Left ventricle myocardium inferior (tissue), 1 donor: ENCODE measurements around the gene MORF4L1. TPM values are rescaled to one million over a fixed set of nuclear protein-coding genes. Genes with fewer than 3 reads are reported as not detected.
"Not testable (repeated sequence)": the region's sequence is repeated elsewhere in the genome, so short reads cannot be mapped to it uniquely, and the experiment has no call there.

ENCODE experiments used
- DNase-seq: peaks from one replicate; pipeline ENCODE4 v3.0.0-alpha.2; 2020
- H3K27ac ChIP-seq: fragments of 200-600 bp; replicated peaks from 2 replicates; pipeline ENCODE4 v1.8.0; 2021
- H3K27me3 ChIP-seq: fragments of 200-600 bp; 2 replicates; pipeline ENCODE4 v1.8.0; 2021; ENCODE audit warnings: low read depth
- H3K36me3 ChIP-seq: fragments of 200-600 bp; 2 replicates; pipeline ENCODE4 v1.8.0; 2021
- H3K4me1 ChIP-seq: fragments of 200-600 bp; 2 replicates; pipeline ENCODE4 v1.8.0; 2021
- H3K4me3 ChIP-seq: fragments of 200-600 bp; 2 replicates; pipeline ENCODE4 v1.8.0; 2021; ENCODE audit warnings: mild to moderate bottlenecking, moderate library complexity
- H3K9me3 ChIP-seq: fragments of 200-600 bp; replicated peaks from 2 replicates; pipeline ENCODE4 v1.8.0; 2021
- CTCF ChIP-seq: fragments of 200-600 bp; IDR thresholded peaks from 2 replicates; pipeline ENCODE4 v1.8.0; 2021; ENCODE audit warnings: antibody characterized with exemption, mild to moderate bottlenecking, borderline replicate concordance
- intact Hi-C: fragments of 100-400 bp; cut with micrococcal nuclease; formaldehyde crosslinking; loops from one replicate; pipeline ENCODE4 v1.11.0; 2022
- total RNA-seq: library from RNA; stranded (reverse); fragmentation: NEBNext Ultra II Directional; extraction: Animal tissue kit (Norgen Biotek cat#: 25700); gene quantifications from one replicate; pipeline ENCODE4 v1.2.1, GENCODE V29; 2021
- donor health status: DM: no; HTN: yes; CAD: no; lungs with severe emphysema.

Gene MORF4L1
- total RNA-seq, 1 donor from 2014 or later: 310 TPM

- Histone ChIP-seq H3K4me1 (peaks cover 81% of the 10 kb centered on the region), H3K36me3 (no peaks in the 10 kb centered on the region), H3K9me3 (no peaks in the 10 kb centered on the region), H3K27me3 (no peaks in the 10 kb centered on the region), H3K27ac (peak overlapping the region; percentile 98), H3K4me3 (peak overlapping the region; percentile 81)
- no peak for DNase-seq
- TF ChIP-seq CTCF: no peak
- intact Hi-C loops: no loop called here
Measured at GRCh38 chr15:78875107-78875914, 2.6 kb downstream of the MORF4L1 start.

DNA sequence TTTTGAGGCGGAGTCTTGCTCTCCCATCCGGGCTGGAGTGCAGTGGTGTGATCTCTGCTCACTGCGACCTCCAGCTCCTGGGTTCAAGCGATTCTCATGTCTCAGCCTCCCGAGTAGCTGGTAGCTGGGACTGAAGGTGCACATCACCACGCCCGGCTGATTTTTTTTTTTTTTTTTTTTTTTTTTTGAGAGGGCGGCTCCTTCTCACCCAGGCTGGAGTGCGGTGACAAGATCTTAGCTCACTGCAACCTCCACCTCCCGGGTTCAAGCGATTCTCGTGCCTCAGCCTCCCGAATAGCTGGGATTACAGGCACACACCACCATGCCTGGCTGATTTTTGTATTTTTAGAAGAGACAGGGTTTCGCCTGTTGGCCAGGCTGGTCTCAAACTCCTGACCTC lies 4.3 kb downstream of the MORF4L1 start:
- Histone ChIP-seq H3K4me1 (peaks cover 97% of the 10 kb centered on the region), H3K4me3 (peak overlapping the region; percentile 81), H3K36me3 (peaks cover 10% of the 10 kb centered on the region)
- intact Hi-C loops, DNase-seq, H3K9me3 ChIP-seq, H3K27ac ChIP-seq, H3K27me3 ChIP-seq: not testable (repeated sequence)

DNA sequence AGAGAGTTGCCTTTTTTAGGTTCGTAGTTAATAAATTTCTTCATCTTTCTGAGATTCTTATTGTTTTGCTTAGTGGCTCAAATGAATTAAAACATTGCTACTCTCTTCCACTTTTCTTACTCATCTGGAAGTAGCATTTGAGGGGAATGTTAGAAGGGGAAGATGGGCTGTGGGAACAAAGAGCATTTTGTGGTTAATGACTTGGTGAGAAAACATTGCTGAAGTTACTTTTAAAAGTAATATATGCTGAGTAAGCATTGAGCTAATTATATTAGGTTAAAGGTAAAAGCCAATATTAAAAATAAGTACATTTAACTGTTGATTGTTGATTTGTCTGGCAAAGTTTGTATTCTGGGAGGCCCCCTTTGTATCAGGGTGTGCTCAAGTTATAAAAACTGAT lies 5.7 kb downstream of the MORF4L1 start:
- Histone ChIP-seq H3K27me3 (no peaks in the 10 kb centered on the region), H3K36me3 (peaks cover 23% of the 10 kb centered on the region), H3K4me1 (peaks cover 98% of the 10 kb centered on the region), H3K4me3 (peak overlapping the region; percentile 81), H3K9me3 (no peaks in the 10 kb centered on the region), H3K27ac (no peak overlapping the region)
- no peak for TF ChIP-seq CTCF
- DNase-seq: no peak
- intact Hi-C loops: no loop called here

GRCh38 chr15:78879517-78880241 lies 7.0 kb downstream of the MORF4L1 start:
- Histone ChIP-seq H3K4me3 (no peak overlapping the region), H3K4me1 (peaks cover 95% of the 10 kb centered on the region), H3K27ac (peak overlapping the region; percentile 5), H3K9me3 (no peaks in the 10 kb centered on the region), H3K36me3 (peaks cover 23% of the 10 kb centered on the region), H3K27me3 (no peaks in the 10 kb centered on the region)
- intact Hi-C loops: no loop called here
- DNase-seq: no peak
- TF ChIP-seq CTCF: no peak

DNA sequence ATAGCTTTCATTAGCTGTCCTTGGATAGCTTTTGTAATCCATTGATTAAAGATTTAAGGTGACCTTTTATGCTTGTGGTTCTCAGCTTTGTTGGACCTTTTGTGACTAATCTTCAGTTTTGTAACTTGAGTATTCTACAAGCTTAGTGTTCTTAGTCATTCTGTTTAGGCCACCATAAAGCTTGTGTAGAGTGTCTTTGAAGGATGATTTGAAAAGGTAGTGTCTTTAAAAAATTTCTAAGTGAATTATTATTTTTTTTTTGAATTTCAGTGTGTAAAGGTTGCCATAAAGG lies 7.5 kb downstream of the MORF4L1 start:
- intact Hi-C loops: no loop called here
- TF ChIP-seq CTCF: no peak
- Histone ChIP-seq H3K27ac (no peak overlapping the region), H3K4me1 (peaks cover 95% of the 10 kb centered on the region), H3K36me3 (peaks cover 23% of the 10 kb centered on the region), H3K4me3 (no peak overlapping the region), H3K9me3 (no peaks in the 10 kb centered on the region), H3K27me3 (no peaks in the 10 kb centered on the region)
- no peak for DNase-seq

GRCh38 chr15:78880813-78881212 lies 8.1 kb downstream of the MORF4L1 start:
- H3K4me1 ChIP-seq: peaks cover 95% of the 10 kb centered on the region
- H3K9me3 ChIP-seq: no peaks in the 10 kb centered on the region
- H3K4me3 ChIP-seq: no peak overlapping the region
- no peaks in the 10 kb centered on the region for H3K27me3 ChIP-seq
- intact Hi-C loops: no loop called here
- H3K36me3 ChIP-seq: peaks cover 26% of the 10 kb centered on the region
- no peak for DNase-seq
- no peak for TF ChIP-seq CTCF
- no peak overlapping the region for H3K27ac ChIP-seq
